Liver (tissue), 2 donors: ENCODE measurements around the gene PAPPA.

Experiments used
- CTCF ChIP-seq: fragments of 150-350 bp; IDR thresholded peaks from 2 replicates; pipeline ENCODE4 v1.5.1; 2017; ENCODE audit warnings: improper control_type of control experiment, low read depth, low read length; ENCODE audit not compliant: missing input control
- YY1 ChIP-seq: IDR thresholded peaks from 2 replicates; pipeline ENCODE4 v1.6.1; 2016; ENCODE audit warnings: antibody characterized with exemption, mild to moderate bottlenecking
- donor health status: healthy.

- TF ChIP-seq CTCF = no peak
- no peak for TF ChIP-seq YY1
Measured at GRCh38 chr9:116137581-116137980, 16.0 kb upstream of the PAPPA start.
